PC-9 (cell line): Measurements from ENCODE around the gene C17orf67. TPM values are rescaled to one million over a fixed set of nuclear protein-coding genes. Genes with fewer than 3 reads are reported as not detected.

ENCODE experiments used
- BruUV-seq: library from RNA; stranded (reverse); fragments of 400-500 nt; replicated peaks from 2 replicates; lab custom pipeline; 2021; lab: Mats Ljungman, UMichigan
- CTCF ChIA-PET: fragments of 300-600 bp; sonication (Branson Sonifier 250); formaldehyde crosslinking; loops from one replicate; lab custom pipeline; 2022; ENCODE audit warnings: antibody characterized with exemption; lab: Charles Lee
- POLR2A ChIA-PET: fragments of 300-600 bp; sonication (Branson Sonifier 250); formaldehyde crosslinking; loops from one replicate; lab custom pipeline; 2022; ENCODE audit warnings: antibody characterized with exemption; ENCODE audit not compliant: unreplicated experiment; lab: Charles Lee
- DNase-seq, 2 experiments: peaks; one replicate each; pipeline versions ENCODE4 v3.0.0 to v3.0.0-alpha.2; 2015 to 2022; ENCODE audit warnings: mixed read lengths in 1 of 2
- H2AFZ ChIP-seq: fragments of 200-600 bp; sonication (generic); 2 replicates; pipeline ENCODE4 v1.8.1; 2017; ENCODE audit warnings: antibody characterized with exemption
- H3F3A ChIP-seq: fragments of 200-600 bp; sonication (generic); 2 replicates; pipeline ENCODE4 v1.8.1; 2017; ENCODE audit warnings: antibody characterized with exemption, mild to moderate bottlenecking, low read depth; ENCODE audit not compliant: insufficient read depth
- H3K27ac ChIP-seq: fragments of 200-600 bp; sonication (generic); 2 replicates; pipeline ENCODE4 v1.6.1; 2016; ENCODE audit warnings: mixed run types
- H3K27me3 ChIP-seq: fragments of 200-600 bp; sonication (generic); 2 replicates; pipeline ENCODE4 v1.6.1; 2016; ENCODE audit warnings: low read depth, mixed run types; ENCODE audit not compliant: insufficient read depth
- H3K36me3 ChIP-seq: fragments of 200-600 bp; sonication (generic); 2 replicates; pipeline ENCODE4 v1.6.1; 2016; ENCODE audit warnings: low read depth, mixed run types
- H3K4me1 ChIP-seq: fragments of 200-600 bp; sonication (generic); replicated peaks from 2 replicates; pipeline ENCODE4 v1.6.1; 2016; ENCODE audit warnings: mixed run types; ENCODE audit not compliant: insufficient read depth
- H3K4me2 ChIP-seq: fragments of 200-600 bp; sonication (generic); 2 replicates; pipeline ENCODE4 v1.6.1; 2017; ENCODE audit warnings: mixed run types
- H3K4me3 ChIP-seq: fragments of 200-600 bp; sonication (generic); 2 replicates; pipeline ENCODE4 v1.6.1; 2016; ENCODE audit warnings: mixed run types
- H3K79me2 ChIP-seq: fragments of 200-600 bp; sonication (generic); 2 replicates; pipeline ENCODE4 v1.6.1; 2017; ENCODE audit warnings: low read depth, mixed run types
- H3K9me2 ChIP-seq: fragments of 200-600 bp; sonication (generic); 2 replicates; pipeline ENCODE4 v1.8.1; 2017; ENCODE audit warnings: mild to moderate bottlenecking; ENCODE audit not compliant: insufficient read depth
- H3K9me3 ChIP-seq: fragments of 200-600 bp; sonication (generic); 2 replicates; pipeline ENCODE4 v1.8.1; 2016; ENCODE audit warnings: low read depth; ENCODE audit not compliant: insufficient read depth
- H4K20me1 ChIP-seq: fragments of 200-600 bp; sonication (generic); 2 replicates; pipeline ENCODE4 v1.8.1; 2017; ENCODE audit not compliant: insufficient read depth
- EZH2 ChIP-seq: fragments of 200-600 bp; sonication (generic); IDR thresholded peaks from 2 replicates; pipeline ENCODE4 v1.8.0; 2017; ENCODE audit warnings: antibody characterized with exemption, low read depth
- intact Hi-C: fragments of 100-400 bp; cut with micrococcal nuclease; formaldehyde crosslinking; loops from one replicate; pipeline ENCODE4 v1.10.0; 2022; ENCODE audit not compliant: unreplicated experiment
- total RNA-seq: library from RNA; stranded (reverse); gene quantifications from 2 replicates; pipeline ENCODE4 v1.2.3, GENCODE V29; 2021
- TF ChIP-seq, protein P1 (sequence below): fragments of 200-600 bp; sonication (generic); conservative IDR thresholded peaks from 2 replicates; pipeline ENCODE4 v1.6.1; 2017; ENCODE audit warnings: mixed run types, antibody characterized with exemption, mild to moderate bottlenecking, moderate library complexity

Gene C17orf67
- total RNA-seq, 1 experiment from 2014 or later: 4.3 TPM

DNA sequence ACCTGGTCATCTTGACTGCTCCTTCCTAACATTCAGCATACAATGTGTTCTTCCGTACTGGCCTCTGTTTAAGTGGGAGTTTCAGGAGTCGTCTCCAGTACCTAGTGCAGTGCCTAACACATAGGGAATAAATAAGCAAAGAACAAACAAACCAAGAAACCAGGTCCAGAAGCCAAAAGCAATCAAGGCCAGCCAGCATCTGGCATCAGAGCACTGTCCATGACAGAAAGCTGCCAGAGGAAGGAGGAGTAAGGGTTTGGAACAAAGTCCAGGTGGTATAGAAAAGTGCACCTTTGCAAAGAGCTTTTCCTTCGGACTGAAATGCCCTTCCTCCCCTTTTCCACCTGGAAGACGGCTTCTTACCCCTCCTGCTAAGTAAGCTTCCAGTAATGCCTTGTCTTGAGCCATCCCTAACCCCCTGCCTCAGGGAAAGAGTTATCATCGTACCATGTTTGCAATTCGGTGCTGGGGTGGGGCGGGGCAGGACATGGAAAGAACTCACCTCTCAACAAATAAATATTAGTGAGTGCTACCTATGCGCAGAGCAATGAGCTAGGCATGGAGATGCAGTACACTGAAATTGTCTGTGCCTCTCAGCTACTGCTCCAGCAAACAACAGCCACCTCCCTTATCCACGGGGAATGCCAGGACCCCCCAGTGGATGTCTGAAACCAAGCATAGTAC lies 47.6 kb downstream of the C17orf67 start:
- no peaks in the 10 kb centered on the region for H3K36me3 ChIP-seq
- H3K27ac ChIP-seq: peak overlapping the region; percentile 85
- CTCF ChIA-PET: interaction anchor here (0.6 kb wide), 1 partner anchor 34 kb away, joined by 4 read pairs; no protein-coding TSS in a partner anchor
- no peak overlapping the region for H2AFZ ChIP-seq
- no peaks in the 10 kb centered on the region for H4K20me1 ChIP-seq
- H3K4me3 ChIP-seq: no peak overlapping the region
- no peak for DNase-seq
- TF ChIP-seq, protein P1, sequence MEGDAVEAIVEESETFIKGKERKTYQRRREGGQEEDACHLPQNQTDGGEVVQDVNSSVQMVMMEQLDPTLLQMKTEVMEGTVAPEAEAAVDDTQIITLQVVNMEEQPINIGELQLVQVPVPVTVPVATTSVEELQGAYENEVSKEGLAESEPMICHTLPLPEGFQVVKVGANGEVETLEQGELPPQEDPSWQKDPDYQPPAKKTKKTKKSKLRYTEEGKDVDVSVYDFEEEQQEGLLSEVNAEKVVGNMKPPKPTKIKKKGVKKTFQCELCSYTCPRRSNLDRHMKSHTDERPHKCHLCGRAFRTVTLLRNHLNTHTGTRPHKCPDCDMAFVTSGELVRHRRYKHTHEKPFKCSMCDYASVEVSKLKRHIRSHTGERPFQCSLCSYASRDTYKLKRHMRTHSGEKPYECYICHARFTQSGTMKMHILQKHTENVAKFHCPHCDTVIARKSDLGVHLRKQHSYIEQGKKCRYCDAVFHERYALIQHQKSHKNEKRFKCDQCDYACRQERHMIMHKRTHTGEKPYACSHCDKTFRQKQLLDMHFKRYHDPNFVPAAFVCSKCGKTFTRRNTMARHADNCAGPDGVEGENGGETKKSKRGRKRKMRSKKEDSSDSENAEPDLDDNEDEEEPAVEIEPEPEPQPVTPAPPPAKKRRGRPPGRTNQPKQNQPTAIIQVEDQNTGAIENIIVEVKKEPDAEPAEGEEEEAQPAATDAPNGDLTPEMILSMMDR: no peak
- TF ChIP-seq EZH2: no peak
- peaks cover 46% of the 10 kb centered on the region for H3K4me1 ChIP-seq
- no peaks in the 10 kb centered on the region for H3K9me2 ChIP-seq
- H3K9me3 ChIP-seq: no peaks in the 10 kb centered on the region; the same call in 1 of the 2 replicates
- H3F3A ChIP-seq: peaks cover 21% of the 10 kb centered on the region; the same call in 1 of the 2 replicates
- H3K4me2 ChIP-seq: peak overlapping the region; percentile 49
- H3K79me2 ChIP-seq: no peaks in the 10 kb centered on the region
- no peaks in the 10 kb centered on the region for H3K27me3 ChIP-seq
- BruUV-seq: no TSS peak
- intact Hi-C loops: loop anchor here (5.0 kb wide), 1 partner anchor 126 kb away; the partner anchor contains the start of gene TRIM25
- POLR2A ChIA-PET: interaction anchor here (0.6 kb wide), 1 partner anchor 1035 kb away, joined by 11 read pairs; the partner anchor contains the start of gene PCTP

GRCh38 chr17:56785405-56785804 lies 48.3 kb downstream of the C17orf67 start:
- Histone ChIP-seq H3K4me2 (peak overlapping the region; percentile 49), H3K27me3 (no peaks in the 10 kb centered on the region), H2AFZ (no peak overlapping the region), H3F3A (peaks cover 21% of the 10 kb centered on the region; the same call in 1 of the 2 replicates), H4K20me1 (no peaks in the 10 kb centered on the region), H3K27ac (peak overlapping the region; percentile 85), H3K9me3 (no peaks in the 10 kb centered on the region; the same call in 1 of the 2 replicates), H3K79me2 (no peaks in the 10 kb centered on the region), H3K9me2 (no peaks in the 10 kb centered on the region), H3K4me1 (peaks cover 49% of the 10 kb centered on the region), H3K36me3 (no peaks in the 10 kb centered on the region), H3K4me3 (no peak overlapping the region)
- POLR2A ChIA-PET: no interaction called here
- TF ChIP-seq, protein P1: no peak
- no peak for TF ChIP-seq EZH2
- BruUV-seq: no TSS peak
- DNase-seq: peak in 1 of 2 experiments; percentile 67
- CTCF ChIA-PET: no interaction called here
- intact Hi-C loops: loop anchor here (5.0 kb wide), 1 partner anchor 127 kb away; the partner anchor contains the start of gene TRIM25

DNA sequence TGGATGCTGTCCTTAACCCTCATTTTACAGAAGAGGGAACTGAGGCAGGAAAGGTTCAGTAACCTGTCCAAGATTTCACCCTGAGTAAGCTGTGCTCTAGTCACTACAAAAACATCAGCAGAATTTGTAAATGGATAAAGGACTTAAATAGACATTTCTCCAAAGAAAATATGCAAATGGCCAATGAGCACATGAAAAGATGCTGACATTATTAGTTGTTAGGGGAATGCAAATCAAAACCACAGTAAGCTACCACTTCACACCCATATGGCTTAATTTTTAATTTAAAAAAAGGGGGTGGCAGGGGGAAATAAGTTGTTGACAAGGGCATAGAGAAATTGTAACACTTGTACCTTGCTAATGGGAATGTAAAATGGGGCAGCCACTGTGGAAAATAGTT lies 51.4 kb downstream of the C17orf67 start:
- no peaks in the 10 kb centered on the region for H3K79me2 ChIP-seq
- peaks cover 13% of the 10 kb centered on the region; the same call in 1 of the 2 replicates for H3F3A ChIP-seq
- TF ChIP-seq, protein P1: no peak
- no peak for TF ChIP-seq EZH2
- no peaks in the 10 kb centered on the region for H3K9me2 ChIP-seq
- no peak overlapping the region for H3K27ac ChIP-seq
- no peaks in the 10 kb centered on the region for H3K36me3 ChIP-seq
- POLR2A ChIA-PET: no interaction called here
- H3K27me3 ChIP-seq: no peaks in the 10 kb centered on the region
- H3K9me3 ChIP-seq: no peaks in the 10 kb centered on the region; the same call in 1 of the 2 replicates
- no peak for DNase-seq
- no peak overlapping the region for H3K4me2 ChIP-seq
- intact Hi-C loops: loop anchor here (5.0 kb wide), 1 partner anchor 285 kb away; no protein-coding TSS in a partner anchor
- CTCF ChIA-PET: interaction anchor here (0.6 kb wide), 1 partner anchor 104 kb away, joined by 5 read pairs; no protein-coding TSS in a partner anchor
- no peak overlapping the region for H3K4me3 ChIP-seq
- H3K4me1 ChIP-seq: peaks cover 50% of the 10 kb centered on the region
- BruUV-seq: no TSS peak
- H4K20me1 ChIP-seq: no peaks in the 10 kb centered on the region
- no peak overlapping the region for H2AFZ ChIP-seq
